GM19328 (cell line): ENCODE results near the gene TTC4.
A peak's percentile ranks its signal among the peaks of the same experiment; 100 is the strongest.
"Not testable (repeated sequence)": the region's sequence is repeated elsewhere in the genome, so short reads cannot be mapped to it uniquely, and the experiment has no call there.

Source experiments
- ATAC-seq: cut with Tn5 transposase; IDR thresholded peaks from one replicate; pipeline ENCODE4 v1.9.1; 2021; ENCODE audit warnings: mild to moderate bottlenecking, moderate library complexity; ENCODE audit not compliant: unreplicated experiment

The TTC4 gene

DNA sequence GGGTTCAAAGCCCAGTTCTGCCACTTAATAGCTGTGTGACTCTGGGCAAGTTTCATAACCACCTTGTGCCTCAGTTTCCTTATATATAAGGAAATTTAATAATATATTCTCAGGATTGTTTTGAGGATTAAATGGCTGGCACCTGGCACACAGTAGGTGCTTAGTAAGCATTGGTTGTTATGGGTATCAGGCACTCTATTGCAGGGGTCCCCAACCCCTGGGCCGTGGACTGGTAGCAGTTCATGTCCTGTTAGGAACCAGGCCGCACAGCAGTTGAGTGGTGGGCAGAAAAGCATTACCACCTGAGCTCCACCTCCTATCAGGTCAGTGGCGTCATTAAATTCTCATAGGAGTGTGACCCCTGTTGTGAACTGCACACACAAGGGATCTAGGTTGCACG lies 30.2 kb downstream of the TTC4 start:
- no peak for ATAC-seq

DNA sequence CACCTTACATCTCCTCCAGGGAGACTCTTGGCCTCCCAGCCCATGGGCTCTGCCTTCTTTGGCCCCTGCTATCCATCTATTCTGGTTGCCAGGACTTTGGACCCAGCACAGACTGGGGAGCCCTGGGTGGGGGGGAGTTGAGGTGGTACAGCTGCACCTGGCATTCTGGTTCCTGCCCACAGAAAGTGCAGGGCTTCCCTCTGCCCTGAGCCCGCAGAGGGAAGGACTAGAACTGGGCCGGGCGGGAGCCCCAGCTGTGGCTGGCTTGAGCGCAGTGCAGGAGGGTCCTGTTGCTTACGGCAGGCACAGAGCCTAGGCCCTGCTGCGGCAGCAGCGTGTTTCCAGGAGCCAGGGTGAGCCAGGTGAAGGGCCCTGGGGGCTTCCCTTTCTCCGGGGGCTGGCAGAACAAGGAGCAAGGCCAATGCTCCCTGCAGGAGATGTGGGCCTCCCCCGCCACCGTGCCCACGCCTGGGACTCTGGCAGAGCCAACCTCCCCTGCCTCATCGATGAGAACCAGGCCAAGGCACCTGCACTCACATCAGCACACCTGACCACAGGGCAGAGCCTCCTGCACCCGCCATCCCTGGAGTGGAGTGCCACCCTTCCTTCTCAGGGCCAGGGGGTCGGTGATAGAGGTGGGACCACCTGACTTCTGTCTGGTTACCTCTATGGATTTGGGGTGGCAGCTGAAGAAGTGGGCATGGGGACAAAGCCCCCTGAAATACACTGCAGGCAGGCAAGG lies 32.6 kb downstream of the TTC4 start:
- no peak for ATAC-seq

DNA sequence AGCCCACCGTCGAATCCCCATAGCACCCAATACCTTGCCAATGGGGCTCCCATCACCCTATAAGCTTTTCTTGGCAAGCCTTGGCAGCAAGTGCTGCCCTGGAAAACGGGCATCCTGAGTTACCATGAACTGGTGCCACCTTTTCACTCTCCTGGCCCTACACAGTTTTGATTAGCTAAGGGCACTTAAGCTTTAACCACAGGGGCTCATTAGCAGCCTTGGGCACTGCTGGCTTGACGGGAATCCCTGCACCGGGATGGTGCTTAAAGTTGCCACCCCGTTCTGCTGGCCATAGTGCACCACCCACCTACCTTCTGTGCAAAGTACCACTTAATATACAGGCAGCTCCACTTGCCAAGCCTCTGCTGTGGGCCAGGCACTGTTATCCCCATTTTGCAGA lies 34.9 kb downstream of the TTC4 start:
- ATAC-seq, result no peak

DNA sequence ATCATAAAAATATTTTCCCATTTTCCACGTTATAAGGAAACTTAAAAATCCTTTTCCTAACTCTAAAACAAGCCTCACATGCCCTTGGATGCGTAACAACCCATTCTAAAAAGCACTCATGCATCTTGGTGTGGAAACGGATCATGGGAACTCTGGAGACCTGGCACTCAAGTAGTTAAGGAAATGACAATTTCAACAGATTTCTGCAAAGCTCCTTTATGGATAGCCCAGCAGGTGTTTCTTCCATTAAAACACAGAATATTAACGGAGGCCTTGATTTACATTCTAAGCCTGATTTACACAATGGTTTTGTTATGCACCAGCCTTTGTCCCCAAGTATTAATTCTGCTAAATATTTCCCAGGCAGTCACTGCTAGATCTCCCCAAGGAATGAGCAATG lies 35.8 kb downstream of the TTC4 start:
- ATAC-seq, result no peak

- no peak for ATAC-seq
Observed at GRCh38 chr1:54754045-54754444, 38.4 kb downstream of the TTC4 start.

- ATAC-seq, result no peak
Observed at GRCh38 chr1:54754486-54755285, 39.0 kb downstream of the TTC4 start.

GRCh38 chr1:54757833-54758232 lies 42.2 kb downstream of the TTC4 start:
- no peak for ATAC-seq

DNA sequence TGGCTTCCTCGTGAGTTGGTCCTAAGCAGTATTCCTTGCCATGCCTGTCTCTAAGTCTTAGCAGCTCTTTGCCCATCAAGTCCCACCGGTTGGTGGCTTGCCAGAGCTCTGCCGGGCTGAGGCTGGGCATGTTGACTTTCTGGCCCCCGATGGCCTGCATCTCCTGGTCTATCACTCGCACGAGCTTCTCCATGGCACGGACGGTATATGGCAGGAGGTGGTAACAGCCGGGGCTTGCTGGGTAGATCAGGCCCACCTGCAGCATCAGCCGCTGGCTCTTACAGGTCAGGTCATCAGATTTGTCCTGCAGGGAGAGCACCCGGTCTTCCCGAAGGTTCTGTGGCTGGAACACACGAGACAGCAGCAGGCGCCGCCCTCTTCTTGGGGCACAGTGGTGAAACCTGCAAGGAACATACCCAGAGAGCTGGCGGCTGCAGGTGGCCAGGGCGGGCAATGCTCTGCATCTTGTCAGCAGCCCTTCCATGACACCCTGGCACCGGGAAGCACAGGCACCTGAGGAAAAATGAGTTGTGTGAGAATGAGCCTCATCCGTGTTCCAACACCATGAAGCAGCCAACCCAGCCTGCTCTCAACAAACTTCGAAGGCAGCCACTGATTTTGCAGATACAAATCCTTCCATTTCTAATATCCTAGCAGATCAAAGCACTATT lies 43.2 kb downstream of the TTC4 start:
- ATAC-seq, result no peak

DNA sequence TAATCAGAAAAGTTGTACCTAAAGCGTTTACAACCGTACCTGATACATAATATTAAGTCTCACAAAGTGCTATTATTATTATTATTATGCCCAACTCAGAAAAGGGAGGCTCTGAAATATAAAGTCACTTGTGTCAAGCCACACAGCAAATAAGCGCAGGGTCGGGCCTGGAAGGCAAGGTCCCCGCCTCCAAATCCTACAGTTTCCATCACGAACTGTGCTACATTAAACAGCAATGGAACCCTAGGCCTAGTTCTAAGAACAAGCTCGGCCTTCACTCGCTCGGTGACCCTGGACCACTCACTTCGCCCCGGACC lies 48.1 kb downstream of the TTC4 start:
- ATAC-seq, result no peak

GRCh38 chr1:54764133-54764921 lies 48.7 kb downstream of the TTC4 start, which contains the start of gene PARS2:
TSS of gene PARS2 (minus strand) at chr1:54764523. CDS start at chr1:54759161, 5,362 bp downstream.
- peak; percentile 96 for ATAC-seq

DNA sequence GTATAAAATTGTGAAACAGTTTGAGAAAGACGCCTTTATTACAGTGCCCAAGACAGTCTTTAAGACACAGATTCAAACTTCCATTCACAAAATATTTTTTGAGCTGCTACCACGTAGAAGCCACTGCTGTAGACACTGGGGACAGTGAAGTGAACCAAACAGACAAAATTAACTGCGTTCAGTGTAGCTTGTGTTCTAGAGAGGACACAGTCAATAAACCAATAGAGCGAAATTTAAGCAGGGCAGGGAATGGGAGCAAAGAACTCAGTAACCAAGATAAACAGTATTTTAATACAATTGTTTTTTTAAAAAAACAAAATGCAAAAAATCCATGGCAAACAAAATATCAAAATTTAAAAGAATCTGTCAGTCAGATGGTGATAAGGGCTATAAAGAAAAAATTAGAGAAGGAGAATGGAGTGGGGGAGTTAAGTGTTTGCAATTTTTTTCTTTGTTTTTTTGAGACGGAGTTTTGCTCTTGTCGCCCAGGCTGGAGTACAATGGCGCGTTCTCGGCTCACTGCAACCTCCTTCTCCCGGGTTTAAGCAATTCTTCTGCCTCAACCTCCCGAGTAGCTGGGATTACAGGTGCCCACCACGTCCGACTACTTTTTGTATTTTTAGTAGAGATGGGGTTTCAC lies 49.4 kb downstream of the TTC4 start:
- peak; percentile 6 for ATAC-seq

GRCh38 chr1:54766726-54767125 lies 51.1 kb downstream of the TTC4 start:
- ATAC-seq, result no peak

DNA sequence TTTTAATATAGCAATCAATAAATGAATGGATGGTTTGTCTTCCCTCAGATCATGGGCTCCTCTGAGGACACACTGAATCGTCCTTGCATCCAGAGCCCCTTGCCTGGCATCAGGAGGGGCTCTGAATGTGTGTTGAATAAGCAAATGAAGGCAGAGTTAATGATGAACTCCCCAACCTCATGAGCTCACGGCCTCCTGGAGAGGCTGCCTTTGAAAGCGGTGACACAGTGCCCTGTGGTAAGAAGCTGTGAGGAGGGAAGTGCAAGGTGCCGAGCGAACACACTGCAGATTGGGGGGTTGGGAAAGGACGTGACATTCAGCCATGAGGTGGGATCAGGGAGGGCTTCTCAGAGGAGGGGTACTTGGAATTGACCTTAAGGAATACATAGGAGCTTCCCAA lies 51.9 kb downstream of the TTC4 start:
- no peak for ATAC-seq

DNA sequence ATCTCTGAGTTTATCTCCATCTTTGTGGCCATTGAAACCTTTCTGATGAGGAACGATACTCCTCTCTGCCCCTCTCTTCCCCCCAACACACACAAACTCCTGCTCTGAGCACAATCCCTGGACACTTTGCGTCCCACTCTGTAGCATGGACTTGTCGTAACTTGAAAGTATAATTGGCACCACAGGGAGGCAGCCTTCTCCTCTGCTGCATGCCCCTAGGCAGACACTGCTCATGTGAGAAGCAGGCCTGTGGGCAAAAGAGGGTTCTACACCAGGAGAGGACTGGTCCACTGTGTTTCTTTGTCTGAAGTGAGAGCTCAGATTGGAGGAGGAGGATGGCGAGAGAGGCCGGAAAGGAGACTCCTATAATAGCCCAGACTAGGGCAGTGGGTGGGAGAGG lies 52.4 kb downstream of the TTC4 start:
- no peak for ATAC-seq

DNA sequence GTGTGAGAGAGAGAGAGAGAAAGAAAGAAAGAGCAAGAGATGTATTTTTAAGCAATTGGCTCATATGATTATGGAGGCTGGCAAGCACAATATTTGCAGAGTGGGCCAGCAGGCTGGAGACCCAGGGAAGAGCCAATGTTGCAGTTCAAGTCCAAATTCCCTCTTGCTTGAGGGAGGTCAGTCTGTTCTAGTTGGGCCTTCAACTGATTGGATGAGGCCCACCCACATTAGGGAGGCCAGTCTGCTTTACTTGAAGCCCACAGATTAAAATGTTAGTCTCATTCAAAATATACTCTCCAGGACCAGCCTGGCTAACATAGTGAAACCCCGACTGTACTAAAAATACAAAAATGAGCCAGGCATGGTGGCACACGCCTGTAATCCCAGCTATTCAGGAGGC lies 57.3 kb downstream of the TTC4 start:
- ATAC-seq, result no peak

- ATAC-seq, result no peak
Observed at GRCh38 chr1:54774820-54775498, 59.3 kb downstream of the TTC4 start.

DNA sequence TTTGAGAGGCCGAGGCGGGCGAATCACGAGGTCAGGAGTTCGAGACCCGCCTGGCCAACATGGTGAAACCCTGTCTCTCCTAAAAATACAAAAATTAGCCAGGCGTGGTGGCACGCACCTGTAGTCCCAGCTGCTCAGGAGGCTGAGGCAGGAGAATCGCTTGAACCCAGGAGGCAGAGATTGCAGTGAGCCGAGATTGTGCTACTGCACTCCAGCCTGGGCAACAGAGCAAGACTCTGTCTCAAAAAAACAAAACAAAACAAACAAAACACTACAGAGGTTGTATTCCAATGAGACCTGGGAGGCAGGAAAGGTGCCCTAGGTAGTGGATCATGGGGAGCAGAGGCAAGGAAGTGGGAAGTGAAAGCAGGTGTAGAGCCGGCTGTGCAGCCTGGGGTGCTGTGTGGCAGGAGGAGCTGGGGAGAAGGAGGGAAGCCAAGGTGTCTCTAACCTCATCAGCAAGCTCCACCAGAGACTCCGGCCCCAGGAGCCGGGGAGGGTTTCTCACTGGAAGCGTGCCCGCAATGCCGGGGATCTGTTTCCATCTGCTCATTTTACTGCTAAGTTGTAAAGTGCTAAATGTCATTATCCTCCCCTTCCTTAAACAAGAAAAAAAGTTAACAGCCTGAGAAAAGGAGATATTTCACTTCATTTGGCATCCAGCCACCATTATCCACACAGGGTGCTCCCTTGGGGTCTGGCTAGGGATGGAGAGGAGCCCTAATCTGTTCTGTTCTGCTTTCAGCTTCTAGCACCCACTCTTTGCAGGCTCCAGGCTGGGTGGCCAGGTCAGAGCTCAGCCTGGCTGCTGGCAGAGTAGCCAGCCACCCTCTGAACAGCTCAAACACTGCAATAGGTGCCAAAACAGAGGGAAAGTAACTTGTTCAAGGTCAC lies 60.4 kb downstream of the TTC4 start:
- not testable (repeated sequence) for ATAC-seq

DNA sequence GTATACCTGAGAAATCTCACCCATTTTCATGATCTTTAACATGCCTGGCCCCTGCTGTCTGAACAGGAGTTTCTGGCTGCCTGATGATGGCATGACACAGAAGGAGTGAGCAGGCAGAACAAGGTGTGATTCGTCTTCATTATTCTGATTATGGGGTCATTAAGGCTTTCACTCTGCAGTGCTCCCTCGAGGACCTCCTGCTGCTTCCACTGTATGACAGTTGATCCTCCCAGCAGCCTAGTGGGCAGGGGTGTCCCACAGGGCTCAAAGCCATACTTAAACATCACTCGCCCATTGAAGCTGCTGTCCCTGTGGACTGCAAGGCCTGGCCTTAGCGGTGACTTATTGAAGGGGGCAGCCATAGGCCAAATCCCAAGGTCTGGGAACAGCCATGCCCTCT lies 61.4 kb downstream of the TTC4 start:
- ATAC-seq, result no peak

- no peak for ATAC-seq
Observed at GRCh38 chr1:54777431-54777830, 61.8 kb downstream of the TTC4 start.
